Peyer's patch (tissue), 4 donors: Measurements from ENCODE around the gene PRTN3. TPM values are rescaled to one million over a fixed set of nuclear protein-coding genes. Genes with fewer than 3 reads are reported as not detected.

ENCODE experiments used
- DNase-seq, 3 donors: peaks; one replicate each; pipeline ENCODE4 v3.0.0-alpha.2; 2017 to 2019
- H3K27ac ChIP-seq, 4 donors: fragments of 200-600 bp; sonication (generic); one replicate each; pipeline ENCODE4 v1.5.1; 2016 to 2019
- H3K27me3 ChIP-seq, 2 donors: fragments of 200-600 bp; sonication (generic); one replicate each; pipeline ENCODE4 v1.5.1; 2019
- H3K36me3 ChIP-seq, 3 donors: fragments of 200-600 bp; sonication (generic); one replicate each; pipeline ENCODE4 v1.5.1; 2016 to 2019
- H3K4me1 ChIP-seq, 4 donors: fragments of 200-600 bp; sonication (generic); one replicate each; pipeline ENCODE4 v1.5.1; 2016 to 2019
- H3K4me3 ChIP-seq, 4 donors: fragments of 200-600 bp; sonication (generic); 1 replicate in 3 of 4; 2 replicates in 1 of 4; pipeline ENCODE4 v1.5.1; 2016 to 2019; ENCODE audit warnings: mild to moderate bottlenecking in 1 of 4
- H3K9me3 ChIP-seq, 4 donors: fragments of 200-600 bp; sonication (generic); one replicate each; pipeline ENCODE4 v1.5.1; 2016 to 2019; ENCODE audit warnings: mild to moderate bottlenecking in 1 of 4
- CTCF ChIP-seq, 6 experiments: fragments of 450-650 bp in 4 of 6; fragments of 200-600 bp in 2 of 6; sonication (generic) in 1 of 6; IDR thresholded peaks; one replicate each; pipeline ENCODE4 v1.5.1; 2017 to 2019; ENCODE audit warnings: antibody characterized with exemption in 6 of 6, mild to moderate bottlenecking in 3 of 6, moderate library complexity in 1 of 6
- POLR2A ChIP-seq, 2 donors: fragments of 450-650 bp; IDR thresholded peaks; one replicate each; pipeline ENCODE4 v1.5.1; 2017; ENCODE audit warnings: antibody characterized with exemption in 2 of 2, mild to moderate bottlenecking in 2 of 2, moderate library complexity in 2 of 2
- total RNA-seq, 4 donors: library from RNA; depleted of rRNA; stranded (reverse); fragments of >200 nt; gene quantifications; one replicate each; pipeline ENCODE4 v1.1.0, GENCODE V29; 2016

Gene PRTN3
- total RNA-seq, 4 donors from 2014 or later = not detected

GRCh38 chr19:870963-871401 lies 30.2 kb downstream of the PRTN3 start:
- peaks cover 0 to 51% (median 0%) of the 10 kb centered on the region in 3 donors for H3K36me3 ChIP-seq

GRCh38 chr19:871446-872265 lies 30.9 kb downstream of the PRTN3 start:
- H3K4me1 ChIP-seq = peaks cover 0 to 10% (median 7%) of the 10 kb centered on the region in 4 donors
- TF ChIP-seq POLR2A (IDR thresholded peaks at IDR 0.05) = no peak
- TF ChIP-seq CTCF (IDR thresholded peaks at IDR 0.05) = no peak
- H3K9me3 ChIP-seq = no peaks in the 10 kb centered on the region
- no peak overlapping the region for H3K4me3 ChIP-seq
- peak overlapping the region; percentile 61 to 83 (median 67) for H3K27ac ChIP-seq
- DNase-seq = no peak
- H3K36me3 ChIP-seq = peaks cover 0 to 58% (median 0%) of the 10 kb centered on the region in 3 donors
- H3K27me3 ChIP-seq = no peaks in the 10 kb centered on the region

More at GRCh38 chr19:870963-871401, 30.2 kb downstream of the PRTN3 start:
- peaks cover 0 to 10% (median 7%) of the 10 kb centered on the region in 4 donors for H3K4me1 ChIP-seq
- H3K27ac ChIP-seq = no peak overlapping the region
- H3K9me3 ChIP-seq = no peaks in the 10 kb centered on the region
- DNase-seq = no peak
- no peak overlapping the region for H3K4me3 ChIP-seq
- H3K27me3 ChIP-seq = no peaks in the 10 kb centered on the region
- no peak for TF ChIP-seq CTCF (IDR thresholded peaks at IDR 0.05)
- TF ChIP-seq POLR2A (IDR thresholded peaks at IDR 0.05) = no peak

- no peaks in the 10 kb centered on the region for H3K9me3 ChIP-seq
- no peaks in the 10 kb centered on the region for H3K27me3 ChIP-seq
- peak overlapping the region; percentile 61 to 83 (median 67) for H3K27ac ChIP-seq
- H3K4me3 ChIP-seq = peak overlapping the region in 2 of 4 donors; percentile 32 to 38
- peak; percentile 59 to 93 (median 87) for DNase-seq
- H3K4me1 ChIP-seq = peaks cover 0 to 10% (median 7%) of the 10 kb centered on the region in 4 donors
- TF ChIP-seq POLR2A (IDR thresholded peaks at IDR 0.05) = no peak
- TF ChIP-seq CTCF (IDR thresholded peaks at IDR 0.05) = no peak
- peaks cover 0 to 65% (median 0%) of the 10 kb centered on the region in 3 donors for H3K36me3 ChIP-seq
Observed at GRCh38 chr19:872266-872951, 31.6 kb downstream of the PRTN3 start.

- Histone ChIP-seq H3K9me3 (no peaks in the 10 kb centered on the region), H3K4me1 (peaks cover 0 to 10% (median 7%) of the 10 kb centered on the region in 4 donors), H3K27me3 (no peaks in the 10 kb centered on the region), H3K36me3 (peaks cover 0 to 64% (median 0%) of the 10 kb centered on the region in 3 donors), H3K4me3 (peak overlapping the region in 1 of 4 donors; percentile 38), H3K27ac (peak overlapping the region in 2 of 4 donors; percentile 72 to 83)
- peak in 2 of 3 donors; percentile 68 to 75 for DNase-seq
- TF ChIP-seq CTCF (IDR thresholded peaks at IDR 0.05) = no peak
- no peak for TF ChIP-seq POLR2A (IDR thresholded peaks at IDR 0.05)
Observed at GRCh38 chr19:873084-873483, 32.3 kb downstream of the PRTN3 start.

- Histone ChIP-seq H3K4me1 (peaks cover 0 to 10% (median 7%) of the 10 kb centered on the region in 4 donors), H3K27ac (peak overlapping the region in 1 of 4 donors; percentile 83), H3K9me3 (no peaks in the 10 kb centered on the region), H3K36me3 (peaks cover 0 to 59% (median 0%) of the 10 kb centered on the region in 3 donors), H3K27me3 (no peaks in the 10 kb centered on the region), H3K4me3 (no peak overlapping the region)
- no peak for DNase-seq
- no peak for TF ChIP-seq CTCF (IDR thresholded peaks at IDR 0.05)
- no peak for TF ChIP-seq POLR2A (IDR thresholded peaks at IDR 0.05)
Observed at GRCh38 chr19:873561-874041, 32.8 kb downstream of the PRTN3 start.
